RWPE1 (cell line): Measurements from ENCODE around the gene PAGE2B.
"Not testable (repeated sequence)": the region's sequence is repeated elsewhere in the genome, so short reads cannot be mapped to it uniquely, and the experiment has no call there.

Experiments used
- CTCF ChIA-PET: fragments of 350-600 bp; sonication (Branson Sonifier 250); formaldehyde crosslinking; extraction: SDS; loops from one replicate; lab custom pipeline; 2021; lab: Yijun Ruan, JAX
- POLR2A ChIA-PET: fragments of 400-600 bp; formaldehyde crosslinking; extraction: SDS; loops from one replicate; lab custom pipeline; 2020; ENCODE audit warnings: antibody characterized with exemption; ENCODE audit not compliant: low non-redundant PET; lab: Yijun Ruan, JAX
- DNase-seq: peaks from one replicate; pipeline ENCODE4 v3.0.0; 2012; ENCODE audit warnings: low spot score
- H3K27ac ChIP-seq: fragments of 450-650 bp; 2 replicates; pipeline ENCODE4 v1.5.1; 2017
- CTCF ChIP-seq: fragments of 450-650 bp; conservative IDR thresholded peaks from 2 replicates; pipeline ENCODE4 v1.5.1; 2017; ENCODE audit warnings: low read depth, mild to moderate bottlenecking

The PAGE2B gene

GRCh38 chrX:55030271-55031205 lies 44.3 kb upstream of the PAGE2B start, which contains the start of gene ALAS2:
Gene ALAS2 (minus strand): TSS chrX:55030977. CDS start chrX:55026000, 4,977 bp downstream.
- DNase-seq, result no peak
- H3K27ac ChIP-seq, result no peak within 1 kb of the TSS
- no peak for TF ChIP-seq CTCF
- ChIA-PET CTCF (no interaction called here), POLR2A (no interaction called here)

- ChIA-PET CTCF (no interaction called here), POLR2A (no interaction called here)
- TF ChIP-seq CTCF, result no peak
- no peak for DNase-seq
- H3K27ac ChIP-seq, result no peak overlapping the region
Measured at GRCh38 chrX:55033429-55033828, 41.4 kb upstream of the PAGE2B start.

- POLR2A ChIA-PET, result no interaction called here
- CTCF ChIA-PET, result no interaction called here
- DNase-seq, result peak; percentile 10
- TF ChIP-seq CTCF, result no peak
- no peak overlapping the region for H3K27ac ChIP-seq
Measured at GRCh38 chrX:55039471-55039870, 35.4 kb upstream of the PAGE2B start.

- POLR2A ChIA-PET, result no interaction called here
Measured at GRCh38 chrX:55041514-55041913, 33.3 kb upstream of the PAGE2B start.

GRCh38 chrX:55050599-55050998 lies 24.2 kb upstream of the PAGE2B start:
- POLR2A ChIA-PET, DNase-seq, CTCF ChIA-PET, H3K27ac ChIP-seq: not testable (repeated sequence)

More at GRCh38 chrX:55041514-55041913, 33.3 kb upstream of the PAGE2B start:
- no peak for DNase-seq
- no peak for TF ChIP-seq CTCF
- H3K27ac ChIP-seq, result no peak overlapping the region
- CTCF ChIA-PET, result no interaction called here

GRCh38 chrX:55056820-55057674 lies 17.8 kb upstream of the PAGE2B start:
- POLR2A ChIA-PET, result no interaction called here
- CTCF ChIA-PET, result interaction anchor here (0.7 kb wide), 2 partner anchors 809 to 1192 kb away, joined by 3 read pairs; no protein-coding TSS in a partner anchor
- DNase-seq, result no peak
- no peak for TF ChIP-seq CTCF
- H3K27ac ChIP-seq, result no peak overlapping the region
